ENCODE data around the gene OTOA.
"Not testable (repeated sequence)": the region's sequence is repeated elsewhere in the genome, so short reads cannot be mapped to it uniquely, and the experiment has no call there.

OTOA gene

GRCh38 chr16:21685034-21685455 lies 21.3 kb downstream of the OTOA start:
- Histone ChIP-seq H3K27ac (no peak overlapping the region), H3K9me3 (no peaks in the 10 kb centered on the region), H3K4me3 (no peak overlapping the region), H3K4me1 (no peaks in the 10 kb centered on the region), H3K27me3 (peaks cover 0 to 2% of the 10 kb centered on the region in 2 donors), H3K36me3 (no peaks in the 10 kb centered on the region)
- no peak for DNase-seq
- intact Hi-C loops (cut with DNase I; ENCODE audit: low total_unique reads): no loop called here
- TF ChIP-seq CTCF (IDR thresholded peaks at IDR 0.05): no peak

- no peak overlapping the region for H3K27ac ChIP-seq
- no peaks in the 10 kb centered on the region for H3K36me3 ChIP-seq
- H3K4me1 ChIP-seq: no peaks in the 10 kb centered on the region
- H3K9me3 ChIP-seq: no peaks in the 10 kb centered on the region
- no peak overlapping the region for H3K4me3 ChIP-seq
- intact Hi-C loops (cut with DNase I; ENCODE audit: low total_unique reads): no loop called here
- TF ChIP-seq CTCF (IDR thresholded peaks at IDR 0.05): no peak
- no peak for DNase-seq
- peaks cover 0 to 2% of the 10 kb centered on the region in 2 donors for H3K27me3 ChIP-seq
Observed at GRCh38 chr16:21689107-21689506, 25.3 kb downstream of the OTOA start.

GRCh38 chr16:21690967-21691366 lies 27.2 kb downstream of the OTOA start:
- H3K9me3 ChIP-seq; H3K36me3 ChIP-seq; H3K4me3 ChIP-seq; DNase-seq; H3K27me3 ChIP-seq; intact Hi-C loops (cut with DNase I; ENCODE audit: low total_unique reads); H3K27ac ChIP-seq; H3K4me1 ChIP-seq: not testable (repeated sequence)

GRCh38 chr16:21694609-21695008 lies 30.8 kb downstream of the OTOA start:
- intact Hi-C loops (cut with DNase I; ENCODE audit: low total_unique reads): no loop called here
- no peaks in the 10 kb centered on the region for H3K27me3 ChIP-seq
- H3K4me3 ChIP-seq: no peak overlapping the region
- no peak for TF ChIP-seq CTCF (IDR thresholded peaks at IDR 0.05)
- H3K4me1 ChIP-seq: no peaks in the 10 kb centered on the region
- H3K9me3 ChIP-seq: no peaks in the 10 kb centered on the region
- no peak for DNase-seq
- no peaks in the 10 kb centered on the region for H3K36me3 ChIP-seq
- H3K27ac ChIP-seq: no peak overlapping the region

GRCh38 chr16:21697032-21697431 lies 33.3 kb downstream of the OTOA start:
- no peaks in the 10 kb centered on the region for H3K4me1 ChIP-seq
- no peaks in the 10 kb centered on the region for H3K9me3 ChIP-seq
- intact Hi-C loops (cut with DNase I; ENCODE audit: low total_unique reads): no loop called here
- no peak for DNase-seq
- no peak overlapping the region for H3K4me3 ChIP-seq
- no peaks in the 10 kb centered on the region for H3K36me3 ChIP-seq
- no peak for TF ChIP-seq CTCF (IDR thresholded peaks at IDR 0.05)
- no peak overlapping the region for H3K27ac ChIP-seq
- H3K27me3 ChIP-seq: no peaks in the 10 kb centered on the region

- Histone ChIP-seq H3K27ac (no peak overlapping the region), H3K4me1 (no peaks in the 10 kb centered on the region), H3K36me3 (no peaks in the 10 kb centered on the region), H3K27me3 (no peaks in the 10 kb centered on the region), H3K4me3 (no peak overlapping the region), H3K9me3 (no peaks in the 10 kb centered on the region)
- no peak for TF ChIP-seq CTCF (IDR thresholded peaks at IDR 0.05)
- intact Hi-C loops (cut with DNase I; ENCODE audit: low total_unique reads): no loop called here
- no peak for DNase-seq
Observed at GRCh38 chr16:21698169-21699032, 34.6 kb downstream of the OTOA start.

All from tibial artery (tissue), 4 donors.